ENCODE measurements around the gene UBR2. TPM values are rescaled to one million over a fixed set of nuclear protein-coding genes. Genes with fewer than 3 reads are reported as not detected.

The UBR2 gene
- total RNA-seq, 1 experiment from 2014 or later, result 20.1 TPM

- H3K27ac Mint-ChIP-seq (ENCODE audit: low read depth, unreplicated experiment), result no peak overlapping the region
- no peak for TF ChIP-seq CTCF (IDR thresholded peaks at IDR 0.05; ENCODE audit: unreplicated experiment)
- no peaks in the 10 kb centered on the region for H3K4me1 Mint-ChIP-seq (ENCODE audit: insufficient read depth, unreplicated experiment)
- ChIA-PET CTCF (interaction anchor here (3.5 kb wide), 1 partner anchor 8 kb away, joined by 32 read pairs; no protein-coding TSS in a partner anchor), POLR2A (no interaction called here)
- no peaks in the 10 kb centered on the region for H3K9me3 Mint-ChIP-seq (ENCODE audit: unreplicated experiment)
- H3K27me3 Mint-ChIP-seq (ENCODE audit: insufficient read depth, unreplicated experiment), result no peaks in the 10 kb centered on the region
- no peaks in the 10 kb centered on the region for H3K36me3 Mint-ChIP-seq (ENCODE audit: insufficient read depth, unreplicated experiment)
- no TSS peak for BruUV-seq (replicated peaks)
- intact Hi-C loops (cut with micrococcal nuclease), result no loop called here
- no peak overlapping the region for H3K4me3 Mint-ChIP-seq (ENCODE audit: unreplicated experiment)
- DNase-seq (ENCODE audit: unreplicated experiment), result no peak
These were observed 24.7 kb upstream of the UBR2 start for GRCh38 chr6:42539135-42539534.

- BruUV-seq (replicated peaks), result no TSS peak
- Mint-ChIP-seq H3K27me3 (ENCODE audit: insufficient read depth, unreplicated experiment) (no peaks in the 10 kb centered on the region), H3K27ac (ENCODE audit: low read depth, unreplicated experiment) (no peak overlapping the region), H3K36me3 (ENCODE audit: insufficient read depth, unreplicated experiment) (peaks cover 5% of the 10 kb centered on the region), H3K4me1 (ENCODE audit: insufficient read depth, unreplicated experiment) (peaks cover 12% of the 10 kb centered on the region), H3K9me3 (ENCODE audit: unreplicated experiment) (no peaks in the 10 kb centered on the region), H3K4me3 (ENCODE audit: unreplicated experiment) (no peak overlapping the region)
- DNase-seq (ENCODE audit: unreplicated experiment), result no peak
- ChIA-PET CTCF (interaction anchor here (0.6 to 4.7 kb wide), 5 partner anchors 12 to 331 kb away, joined by 3 to 43 read pairs (median 3); no protein-coding TSS in a partner anchor), POLR2A (interaction anchor here (0.7 to 1.3 kb wide), 2 partner anchors 236 to 254 kb away, joined by 3 to 4 read pairs; no protein-coding TSS in a partner anchor)
- intact Hi-C loops (cut with micrococcal nuclease), result no loop called here
- TF ChIP-seq CTCF (IDR thresholded peaks at IDR 0.05; ENCODE audit: unreplicated experiment), result no peak
These were observed 18.5 kb upstream of the UBR2 start for GRCh38 chr6:42545226-42545773.

- peak; percentile 92 for TF ChIP-seq CTCF (IDR thresholded peaks at IDR 0.05; ENCODE audit: unreplicated experiment)
- intact Hi-C loops (cut with micrococcal nuclease), result loop anchor here (1.0 to 2.0 kb wide), 5 partner anchors 96 to 381 kb away; partner anchors contain the start of gene TRERF1
- peak; percentile 75 for DNase-seq (ENCODE audit: unreplicated experiment)
- H3K4me3 Mint-ChIP-seq (ENCODE audit: unreplicated experiment), result peak overlapping the region; percentile 77
- ChIA-PET CTCF (interaction anchor here (0.5 to 4.7 kb wide), 89 partner anchors 9 to 794 kb away, joined by 3 to 43 read pairs (median 4); partner anchors contain the start of genes TRERF1 and UBR2), POLR2A (interaction anchor here (0.6 to 1.8 kb wide), 16 partner anchors 12 to 461 kb away, joined by 3 to 18 read pairs (median 4); partner anchors contain the start of genes MRPS10, TRERF1 and UBR2)
- H3K27me3 Mint-ChIP-seq (ENCODE audit: insufficient read depth, unreplicated experiment), result no peaks in the 10 kb centered on the region
- no peaks in the 10 kb centered on the region for H3K9me3 Mint-ChIP-seq (ENCODE audit: unreplicated experiment)
- peak overlapping the region; percentile 84 for H3K27ac Mint-ChIP-seq (ENCODE audit: low read depth, unreplicated experiment)
- BruUV-seq (replicated peaks), result no TSS peak
- peaks cover 22% of the 10 kb centered on the region for H3K4me1 Mint-ChIP-seq (ENCODE audit: insufficient read depth, unreplicated experiment)
- H3K36me3 Mint-ChIP-seq (ENCODE audit: insufficient read depth, unreplicated experiment), result peaks cover 5% of the 10 kb centered on the region
These were observed 16.2 kb upstream of the UBR2 start for GRCh38 chr6:42547407-42548329.

- H3K27ac Mint-ChIP-seq (ENCODE audit: low read depth, unreplicated experiment), result peak overlapping the region; percentile 9
- no peak for TF ChIP-seq CTCF (IDR thresholded peaks at IDR 0.05; ENCODE audit: unreplicated experiment)
These were observed 13.6 kb upstream of the UBR2 start for GRCh38 chr6:42550277-42550676.

More at GRCh38 chr6:42550277-42550676, 13.6 kb upstream of the UBR2 start:
- CTCF ChIA-PET, result interaction anchor here (0.7 to 2.8 kb wide), 4 partner anchors 147 to 316 kb away, joined by 3 to 9 read pairs (median 4); no protein-coding TSS in a partner anchor
- Mint-ChIP-seq H3K9me3 (ENCODE audit: unreplicated experiment) (no peaks in the 10 kb centered on the region), H3K27me3 (ENCODE audit: insufficient read depth, unreplicated experiment) (no peaks in the 10 kb centered on the region), H3K36me3 (ENCODE audit: insufficient read depth, unreplicated experiment) (peaks cover 5% of the 10 kb centered on the region), H3K4me1 (ENCODE audit: insufficient read depth, unreplicated experiment) (peaks cover 22% of the 10 kb centered on the region), H3K4me3 (ENCODE audit: unreplicated experiment) (no peak overlapping the region)
- BruUV-seq (replicated peaks), result no TSS peak
- intact Hi-C loops (cut with micrococcal nuclease), result no loop called here
- DNase-seq (ENCODE audit: unreplicated experiment), result no peak
- POLR2A ChIA-PET, result interaction anchor here (1.7 to 3.1 kb wide), 3 partner anchors 11 to 148 kb away, joined by 5 to 11 read pairs (median 9); partner anchors contain the start of gene UBR2
